ENCODE measurements around the gene SPINK1. TPM values are rescaled to one million over a fixed set of nuclear protein-coding genes. Genes with fewer than 3 reads are reported as not detected.
A peak's percentile ranks its signal among the peaks of the same experiment; 100 is the strongest.

The SPINK1 gene
- total and polyA plus RNA-seq, 4 experiments from 2014 or later: not detected

DNA sequence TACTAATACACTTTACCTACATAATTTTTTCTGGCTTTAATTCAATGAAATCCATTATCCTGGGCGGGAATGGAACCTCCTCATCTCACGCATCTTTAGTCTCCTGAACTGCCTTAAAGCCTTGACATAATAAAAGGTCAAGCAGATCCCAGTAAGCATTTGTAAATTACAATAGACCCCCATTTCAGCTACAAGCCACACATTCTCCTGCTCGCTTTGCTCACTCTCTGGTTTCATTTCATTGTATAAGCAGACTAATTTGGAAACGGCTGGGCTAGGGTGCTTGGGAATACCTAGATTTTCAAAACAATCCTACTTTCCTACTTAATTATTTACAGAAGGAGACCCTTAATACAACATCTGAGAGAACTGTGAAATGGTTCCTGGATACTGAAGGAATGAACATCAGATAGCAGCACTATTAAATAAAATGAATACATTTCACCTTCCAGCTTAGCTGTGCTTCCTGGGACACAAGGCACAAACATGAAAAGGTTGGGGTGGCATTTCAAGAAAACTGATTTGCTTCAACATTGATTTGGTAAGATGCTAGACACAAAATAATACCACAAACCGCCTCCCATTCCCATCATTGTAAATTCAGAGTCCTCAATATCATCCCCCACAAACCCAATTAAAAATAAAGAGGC lies 50.4 kb downstream of the SPINK1 start:
- Histone ChIP-seq H3K36me3 (ENCODE audit: insufficient read depth, low read length) (no peaks in the 10 kb centered on the region), H3K4me1 (ENCODE audit: insufficient read depth, low read length) (peaks cover 28% of the 10 kb centered on the region), H3K4me3 (ENCODE audit: low read length in 2 of 2) (no peak overlapping the region), H3K27me3 (ENCODE audit: insufficient read depth, low read length) (no peaks in the 10 kb centered on the region), H3K27ac (ENCODE audit: low read depth, low read length) (peak overlapping the region; percentile 33), H3K9me3 (ENCODE audit: control insufficient read depth in 1 of 2, low read length in 2 of 2) (no peaks in the 10 kb centered on the region)
- Mint-ChIP-seq H3K9me3 (no peaks in the 10 kb centered on the region), H3K4me3 (peak overlapping the region in 6 of 8 donors; percentile 19 to 73 (median 46)), H3K27ac (peak overlapping the region in 5 of 7 donors; percentile 1 to 90 (median 76)), H3K27me3 (no peaks in the 10 kb centered on the region), H3K36me3 (no peaks in the 10 kb centered on the region), H3K4me1 (peaks cover 0 to 19% (median 18%) of the 10 kb centered on the region in 4 donors)
- ChIA-PET CTCF (ENCODE audit: partially characterized antibody) (no interaction called here), POLR2A (ENCODE audit: partially characterized antibody) (no interaction called here)
- intact Hi-C loops (cut with micrococcal nuclease): no loop called here
- no peak for DNase-seq

GRCh38 chr5:147779694-147780093 lies 51.8 kb downstream of the SPINK1 start:
- Histone ChIP-seq H3K9me3 (ENCODE audit: control insufficient read depth in 1 of 2, low read length in 2 of 2) (no peaks in the 10 kb centered on the region), H3K4me3 (ENCODE audit: low read length in 2 of 2) (no peak overlapping the region), H3K27ac (ENCODE audit: low read depth, low read length) (no peak overlapping the region), H3K4me1 (ENCODE audit: insufficient read depth, low read length) (peaks cover 28% of the 10 kb centered on the region), H3K27me3 (ENCODE audit: insufficient read depth, low read length) (no peaks in the 10 kb centered on the region), H3K36me3 (ENCODE audit: insufficient read depth, low read length) (no peaks in the 10 kb centered on the region)
- Mint-ChIP-seq H3K27me3 (no peaks in the 10 kb centered on the region), H3K27ac (peak overlapping the region in 1 of 7 donors; percentile 25), H3K36me3 (no peaks in the 10 kb centered on the region), H3K4me1 (peaks cover 0 to 19% (median 18%) of the 10 kb centered on the region in 4 donors), H3K4me3 (no peak overlapping the region), H3K9me3 (peaks cover 0 to 3% (median 0%) of the 10 kb centered on the region in 8 donors)
- intact Hi-C loops (cut with micrococcal nuclease): no loop called here
- CTCF ChIA-PET (ENCODE audit: partially characterized antibody): no interaction called here
- POLR2A ChIA-PET (ENCODE audit: partially characterized antibody): no interaction called here
- no peak for DNase-seq

GRCh38 chr5:147776989-147777388 lies 54.5 kb downstream of the SPINK1 start:
- Histone ChIP-seq H3K27me3 (ENCODE audit: insufficient read depth, low read length) (no peaks in the 10 kb centered on the region), H3K4me1 (ENCODE audit: insufficient read depth, low read length) (peaks cover 22% of the 10 kb centered on the region), H3K36me3 (ENCODE audit: insufficient read depth, low read length) (no peaks in the 10 kb centered on the region), H3K27ac (ENCODE audit: low read depth, low read length) (no peak overlapping the region), H3K4me3 (ENCODE audit: low read length in 2 of 2) (no peak overlapping the region), H3K9me3 (ENCODE audit: control insufficient read depth in 1 of 2, low read length in 2 of 2) (no peaks in the 10 kb centered on the region)
- H3K27ac Mint-ChIP-seq: no peak overlapping the region
- no peak for DNase-seq
- no peaks in the 10 kb centered on the region for H3K36me3 Mint-ChIP-seq
- H3K9me3 Mint-ChIP-seq: peaks cover 0 to 3% (median 0%) of the 10 kb centered on the region in 8 donors
- ChIA-PET CTCF (ENCODE audit: partially characterized antibody) (no interaction called here), POLR2A (ENCODE audit: partially characterized antibody) (no interaction called here)
- H3K4me1 Mint-ChIP-seq: peaks cover 0 to 14% (median 11%) of the 10 kb centered on the region in 4 donors
- no peaks in the 10 kb centered on the region for H3K27me3 Mint-ChIP-seq
- intact Hi-C loops (cut with micrococcal nuclease): no loop called here
- H3K4me3 Mint-ChIP-seq: no peak overlapping the region

Other genes with a start within 250 kb of the SPINK1 start
- gene JAKMIP2, start 48.9 kb downstream of the SPINK1 start, total RNA-seq: 1 to 10 TPM in 1 of 2 experiments, under 1 TPM in 1; 0.84 to 1.2 TPM
- 1 to 10 TPM in 1 of 2 donors, under 1 TPM in 1; 0.32 to 1.7 TPM for gene JAKMIP2, start 48.9 kb downstream of the SPINK1 start, polyA plus RNA-seq
- gene SCGB3A2, start 47.0 kb upstream of the SPINK1 start, total RNA-seq: not detected
- not detected for gene SCGB3A2, start 47.0 kb upstream of the SPINK1 start, polyA plus RNA-seq
- not detected for gene C5orf46, start 74.9 kb upstream of the SPINK1 start, total RNA-seq
- gene C5orf46, start 74.9 kb upstream of the SPINK1 start, polyA plus RNA-seq: not detected
- gene SPINK5, start 232.3 kb upstream of the SPINK1 start, total RNA-seq: not detected
- gene SPINK5, start 232.3 kb upstream of the SPINK1 start, polyA plus RNA-seq: not detected

Measured in CD4-positive, alpha-beta memory T cell (primary cell).